ENCODE data around the gene PAXIP1.
A peak's percentile ranks its signal among the peaks of the same experiment; 100 is the strongest.

Gene PAXIP1

DNA sequence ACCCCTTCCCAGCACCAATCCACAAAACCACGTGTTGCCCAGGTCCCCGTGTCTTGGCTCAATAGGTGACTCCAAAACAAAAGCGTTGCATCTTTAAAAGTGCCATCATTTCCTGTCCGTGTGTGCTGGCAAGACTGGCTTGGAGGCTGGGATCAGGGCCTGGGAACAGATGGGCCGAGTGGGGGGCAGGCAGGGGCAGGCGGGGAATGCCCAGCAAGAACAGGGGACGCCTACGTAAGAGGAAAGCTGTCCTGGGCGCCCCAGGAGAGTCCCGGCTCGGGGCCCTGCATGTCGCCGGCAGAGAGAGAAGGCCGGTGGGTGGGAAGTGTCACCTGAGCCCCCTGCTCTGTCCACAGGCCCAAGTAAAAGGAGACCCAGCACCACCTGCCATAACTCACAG is 86.5 kb downstream of the PAXIP1 start:
- H3K4me3 ChIP-seq (ENCODE audit: low read length), result no peak overlapping the region
- TF ChIP-seq, protein P1, sequence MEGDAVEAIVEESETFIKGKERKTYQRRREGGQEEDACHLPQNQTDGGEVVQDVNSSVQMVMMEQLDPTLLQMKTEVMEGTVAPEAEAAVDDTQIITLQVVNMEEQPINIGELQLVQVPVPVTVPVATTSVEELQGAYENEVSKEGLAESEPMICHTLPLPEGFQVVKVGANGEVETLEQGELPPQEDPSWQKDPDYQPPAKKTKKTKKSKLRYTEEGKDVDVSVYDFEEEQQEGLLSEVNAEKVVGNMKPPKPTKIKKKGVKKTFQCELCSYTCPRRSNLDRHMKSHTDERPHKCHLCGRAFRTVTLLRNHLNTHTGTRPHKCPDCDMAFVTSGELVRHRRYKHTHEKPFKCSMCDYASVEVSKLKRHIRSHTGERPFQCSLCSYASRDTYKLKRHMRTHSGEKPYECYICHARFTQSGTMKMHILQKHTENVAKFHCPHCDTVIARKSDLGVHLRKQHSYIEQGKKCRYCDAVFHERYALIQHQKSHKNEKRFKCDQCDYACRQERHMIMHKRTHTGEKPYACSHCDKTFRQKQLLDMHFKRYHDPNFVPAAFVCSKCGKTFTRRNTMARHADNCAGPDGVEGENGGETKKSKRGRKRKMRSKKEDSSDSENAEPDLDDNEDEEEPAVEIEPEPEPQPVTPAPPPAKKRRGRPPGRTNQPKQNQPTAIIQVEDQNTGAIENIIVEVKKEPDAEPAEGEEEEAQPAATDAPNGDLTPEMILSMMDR (conservative IDR thresholded peaks at IDR 0.05; ENCODE audit: low read depth, low read length), result no peak

DNA sequence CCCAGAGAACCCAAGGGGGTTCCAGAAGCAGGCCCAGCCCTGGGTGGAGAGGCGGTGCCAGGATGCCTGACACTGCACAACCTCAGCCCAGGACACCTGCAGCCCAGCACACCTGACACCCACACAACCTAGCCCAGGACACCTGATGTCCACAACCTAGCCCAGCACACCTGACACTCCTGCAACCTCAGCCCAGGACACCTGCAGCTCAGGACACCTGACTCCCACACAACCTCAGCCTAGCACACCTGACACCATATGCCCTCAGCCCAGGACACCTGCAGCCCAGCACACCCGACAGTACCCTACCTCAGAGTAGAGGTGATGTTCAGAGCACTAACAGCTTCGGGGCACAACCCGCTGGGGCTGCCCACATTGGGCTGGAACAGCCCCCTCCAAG is 87.3 kb downstream of the PAXIP1 start:
- DNase-seq (ENCODE audit: low read depth), result no peak
- TF ChIP-seq, protein P1 (conservative IDR thresholded peaks at IDR 0.05; ENCODE audit: low read depth, low read length), result no peak
- no peak overlapping the region for H3K4me3 ChIP-seq (ENCODE audit: low read length)

More for the DNA sequence above, 86.5 kb downstream of the PAXIP1 start:
- no peak for DNase-seq (ENCODE audit: low read depth)

GRCh38 chr7:154914996-154915380 is 87.9 kb downstream of the PAXIP1 start:
- TF ChIP-seq, protein P1 (conservative IDR thresholded peaks at IDR 0.05; ENCODE audit: low read depth, low read length), result no peak
- H3K4me3 ChIP-seq (ENCODE audit: low read length), result no peak overlapping the region
- no peak for DNase-seq (ENCODE audit: low read depth)

DNA sequence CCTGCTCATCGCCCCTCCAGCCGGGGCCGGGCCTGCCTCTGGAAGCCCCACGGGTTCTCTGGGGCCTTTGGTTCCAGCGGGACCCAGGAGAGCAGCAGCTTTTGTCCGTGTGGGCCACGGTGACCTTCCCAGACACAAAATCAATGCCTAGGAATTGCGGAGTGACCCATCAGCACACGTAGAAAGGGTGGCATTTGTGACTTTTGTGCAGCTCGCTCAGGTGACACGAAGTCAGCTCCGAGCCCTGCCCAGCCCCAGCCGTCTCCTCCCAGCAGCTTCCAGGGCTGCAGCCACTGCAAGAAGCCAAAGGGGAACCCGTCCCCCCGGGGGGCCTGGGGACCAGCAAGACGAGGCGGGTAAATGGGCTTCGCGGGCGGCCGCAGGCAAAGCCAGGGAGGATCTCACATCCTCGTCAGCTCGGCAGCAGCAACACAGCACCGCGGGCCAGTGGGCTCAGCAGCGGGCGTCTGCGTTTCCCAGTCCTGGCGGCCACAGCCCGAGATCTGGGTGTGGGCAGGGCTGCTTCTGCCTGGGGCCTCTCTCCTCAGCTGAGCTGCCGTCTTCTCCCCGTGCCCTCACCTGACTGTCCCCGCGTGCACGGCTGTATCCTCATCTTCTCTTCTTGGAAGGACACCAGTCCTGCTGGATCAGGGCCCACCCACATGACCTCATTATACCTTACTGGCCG is 88.5 kb downstream of the PAXIP1 start:
- no peak for DNase-seq (ENCODE audit: low read depth)
- H3K4me3 ChIP-seq (ENCODE audit: low read length), result no peak overlapping the region
- TF ChIP-seq, protein P1 (conservative IDR thresholded peaks at IDR 0.05; ENCODE audit: low read depth, low read length), result no peak

GRCh38 chr7:154913638-154914307 is 89.2 kb downstream of the PAXIP1 start:
- peak overlapping the region; percentile 29 for H3K4me3 ChIP-seq (ENCODE audit: low read length)
- TF ChIP-seq, protein P1 (conservative IDR thresholded peaks at IDR 0.05; ENCODE audit: low read depth, low read length), result peak; percentile 93
- DNase-seq (ENCODE audit: low read depth), result peak; percentile 3

GRCh38 chr7:154912871-154913637 is 89.9 kb downstream of the PAXIP1 start:
- TF ChIP-seq, protein P1 (conservative IDR thresholded peaks at IDR 0.05; ENCODE audit: low read depth, low read length), result no peak
- H3K4me3 ChIP-seq (ENCODE audit: low read length), result no peak overlapping the region
- DNase-seq (ENCODE audit: low read depth), result no peak

Data from retinal pigment epithelial cell (primary cell).